Renal cortex interstitium (tissue), 11 donors: ENCODE data around the gene RPL28. TPM values are rescaled to one million over a fixed set of nuclear protein-coding genes. Genes with fewer than 3 reads are reported as not detected.

Experiments
- DNase-seq, 11 donors: peaks; one replicate each; pipeline ENCODE4 v3.0.0-alpha.2; 2013; ENCODE audit warnings: low read depth in 9 of 11, low spot score in 4 of 11; ENCODE audit errors: extremely low read depth in 1 of 11
- polyA plus RNA-seq, 3 donors: library from polyadenylated mRNA; unstranded; fragments of 120-200 nt; gene quantifications; one replicate each; pipeline ENCODE4 v1.2.1, GENCODE V29; 2013; ENCODE audit not compliant: insufficient read length in 3 of 3

RPL28 gene
- polyA plus RNA-seq, 3 donors = 762 to 1,286 (median 1,213) TPM

GRCh38 chr19:55366790-55367189, 18.9 kb upstream of the RPL28 start:
- DNase-seq = no peak

GRCh38 chr19:55368106-55368505, 17.6 kb upstream of the RPL28 start:
- no peak for DNase-seq

- no peak for DNase-seq
These were observed 16.8 kb upstream of the RPL28 start for GRCh38 chr19:55368701-55369563.

- no peak for DNase-seq
These were observed 16.0 kb upstream of the RPL28 start for GRCh38 chr19:55369653-55370304.

- DNase-seq = no peak
These were observed 15.3 kb upstream of the RPL28 start, which contains the start of gene IL11 for GRCh38 chr19:55370305-55370988. IL11 (minus strand) TSS chr19:55370463; CDS start chr19:55370310, 153 bp downstream.

- no peak for DNase-seq
These were observed 13.2 kb upstream of the RPL28 start for GRCh38 chr19:55372316-55373081.

GRCh38 chr19:55373306-55373992, 12.3 kb upstream of the RPL28 start:
- no peak for DNase-seq

GRCh38 chr19:55373993-55374757, 11.6 kb upstream of the RPL28 start:
- no peak for DNase-seq

- DNase-seq = no peak
These were observed 9.3 kb upstream of the RPL28 start, which contains the start of gene TMEM190 for GRCh38 chr19:55376241-55376933. TMEM190 (plus strand) TSS chr19:55376826; CDS start chr19:55376854, 28 bp downstream.

GRCh38 chr19:55377356-55378131, 8.2 kb upstream of the RPL28 start:
- DNase-seq = no peak

- DNase-seq = no peak
These were observed 6.6 kb upstream of the RPL28 start for GRCh38 chr19:55379174-55379573.

GRCh38 chr19:55382013-55382412, 3.7 kb upstream of the RPL28 start:
- DNase-seq = no peak

- no peak for DNase-seq
These were observed 3.1 kb upstream of the RPL28 start for GRCh38 chr19:55382522-55383054.

- peak in 1 of 11 donors; percentile 65 for DNase-seq
These were observed 2.2 kb upstream of the RPL28 start for GRCh38 chr19:55383279-55384130.
